Stomach smooth muscle (tissue), 2 donors: ENCODE results near the gene DPM2.

Experiments used
- H3K27ac ChIP-seq: one replicate; pipeline ENCODE4 v1.7.0; 2013; ENCODE audit warnings: mild to moderate bottlenecking, low read length, inconsistent platforms
- H3K27me3 ChIP-seq, 2 donors: one replicate each; pipeline ENCODE4 v1.7.0; 2013; ENCODE audit warnings: low read length in 2 of 2; ENCODE audit not compliant: insufficient read depth in 2 of 2, control insufficient read depth in 1 of 2
- H3K36me3 ChIP-seq, 2 donors: one replicate each; pipeline ENCODE4 v1.7.0; 2013; ENCODE audit warnings: low read length in 2 of 2; ENCODE audit not compliant: control insufficient read depth in 2 of 2, insufficient read depth in 2 of 2
- H3K4me1 ChIP-seq: one replicate; pipeline ENCODE4 v1.7.0; 2013; ENCODE audit warnings: low read length; ENCODE audit not compliant: control insufficient read depth, insufficient read depth
- H3K4me3 ChIP-seq, 2 donors: one replicate each; pipeline ENCODE4 v1.7.0; 2013; ENCODE audit warnings: low read length in 2 of 2
- H3K9ac ChIP-seq, 2 donors: one replicate each; pipeline ENCODE4 v1.7.0; 2013; ENCODE audit warnings: low read length in 2 of 2, mild to moderate bottlenecking in 1 of 2
- H3K9me3 ChIP-seq, 2 donors: one replicate each; pipeline ENCODE4 v1.7.0; 2013; ENCODE audit warnings: low read length in 2 of 2; ENCODE audit not compliant: control insufficient read depth in 2 of 2
- donor health status: healthy.
- donor health status: Pancreatic carcinoma.

Gene DPM2

DNA sequence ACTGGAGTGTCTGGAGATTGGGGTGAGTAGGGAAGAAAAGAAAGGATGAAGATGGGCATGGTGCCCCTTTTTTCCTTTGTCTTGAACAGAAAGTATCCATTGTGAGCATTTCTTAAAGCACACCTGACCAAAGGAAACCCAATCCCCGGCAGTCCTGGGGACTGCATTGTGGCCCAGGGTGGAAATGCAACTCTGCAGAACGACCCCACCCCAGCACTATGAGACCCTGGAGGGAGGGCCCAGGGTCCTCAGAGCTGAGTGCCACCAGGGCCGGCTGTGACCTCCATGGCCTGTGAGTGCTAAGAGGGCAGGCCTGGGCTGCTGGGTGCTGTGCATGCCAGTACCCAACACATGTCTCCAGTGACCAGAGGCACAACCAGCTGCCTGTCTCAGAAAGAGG is 24.6 kb upstream of the DPM2 start:
- no peak overlapping the region for H3K4me3 ChIP-seq
- peak overlapping the region in 1 of 2 donors; percentile 71 for H3K9ac ChIP-seq
- no peaks in the 10 kb centered on the region for H3K36me3 ChIP-seq
- H3K9me3 ChIP-seq = no peaks in the 10 kb centered on the region
- peak overlapping the region; percentile 96 for H3K27ac ChIP-seq
- no peaks in the 10 kb centered on the region for H3K27me3 ChIP-seq
- H3K4me1 ChIP-seq = peaks cover 70% of the 10 kb centered on the region

DNA sequence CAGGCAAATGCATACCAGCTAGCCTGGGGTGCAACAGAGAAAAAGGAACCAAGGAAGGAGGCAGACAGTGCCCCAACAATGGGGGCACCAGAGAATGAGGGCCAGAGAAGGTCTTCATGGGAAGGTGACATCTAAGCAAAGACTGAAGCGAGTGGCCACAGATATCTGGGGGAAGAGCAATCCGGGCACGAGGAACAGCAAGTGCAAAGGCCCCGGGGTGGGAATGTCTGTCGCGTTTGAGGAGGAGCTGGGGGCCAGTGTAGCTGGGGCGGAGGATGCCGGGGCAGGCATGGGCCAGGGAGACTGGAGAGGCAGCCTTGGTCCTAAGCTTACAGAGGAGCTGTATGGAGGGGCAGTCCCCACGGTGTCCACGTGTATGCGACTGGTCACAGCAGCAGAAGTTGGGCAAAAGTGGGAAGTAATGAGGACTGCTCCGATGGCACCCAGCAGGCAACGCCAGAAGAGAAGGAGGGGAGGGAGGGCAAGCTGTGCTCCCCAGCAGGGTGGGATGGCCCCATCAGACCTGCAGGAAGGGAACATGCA is 24.0 kb upstream of the DPM2 start:
- Histone ChIP-seq H3K27me3 (no peaks in the 10 kb centered on the region), H3K9me3 (no peaks in the 10 kb centered on the region), H3K9ac (no peak overlapping the region), H3K4me1 (peaks cover 64% of the 10 kb centered on the region), H3K36me3 (no peaks in the 10 kb centered on the region), H3K4me3 (no peak overlapping the region), H3K27ac (peak overlapping the region; percentile 6)

DNA sequence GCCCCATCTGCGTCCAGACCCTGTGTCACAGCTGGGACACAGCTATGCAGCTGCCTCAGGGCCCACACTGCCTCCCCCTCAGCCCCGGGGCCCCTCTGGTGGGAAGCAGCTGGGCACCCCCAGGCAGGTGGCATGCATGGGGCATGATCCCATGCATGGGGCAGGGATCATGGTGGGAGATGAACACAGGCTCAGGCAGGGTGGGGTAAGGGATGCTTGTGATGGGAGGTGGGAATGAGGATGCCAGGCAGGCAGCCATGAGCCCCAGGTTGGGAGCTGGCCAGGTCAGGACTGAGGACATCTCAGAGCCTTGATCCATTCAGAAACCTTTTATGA is 23.5 kb upstream of the DPM2 start:
- peak overlapping the region; percentile 58 for H3K27ac ChIP-seq
- H3K9me3 ChIP-seq = no peaks in the 10 kb centered on the region
- no peaks in the 10 kb centered on the region for H3K36me3 ChIP-seq
- H3K9ac ChIP-seq = no peak overlapping the region
- no peak overlapping the region for H3K4me3 ChIP-seq
- peaks cover 58% of the 10 kb centered on the region for H3K4me1 ChIP-seq
- H3K27me3 ChIP-seq = no peaks in the 10 kb centered on the region

DNA sequence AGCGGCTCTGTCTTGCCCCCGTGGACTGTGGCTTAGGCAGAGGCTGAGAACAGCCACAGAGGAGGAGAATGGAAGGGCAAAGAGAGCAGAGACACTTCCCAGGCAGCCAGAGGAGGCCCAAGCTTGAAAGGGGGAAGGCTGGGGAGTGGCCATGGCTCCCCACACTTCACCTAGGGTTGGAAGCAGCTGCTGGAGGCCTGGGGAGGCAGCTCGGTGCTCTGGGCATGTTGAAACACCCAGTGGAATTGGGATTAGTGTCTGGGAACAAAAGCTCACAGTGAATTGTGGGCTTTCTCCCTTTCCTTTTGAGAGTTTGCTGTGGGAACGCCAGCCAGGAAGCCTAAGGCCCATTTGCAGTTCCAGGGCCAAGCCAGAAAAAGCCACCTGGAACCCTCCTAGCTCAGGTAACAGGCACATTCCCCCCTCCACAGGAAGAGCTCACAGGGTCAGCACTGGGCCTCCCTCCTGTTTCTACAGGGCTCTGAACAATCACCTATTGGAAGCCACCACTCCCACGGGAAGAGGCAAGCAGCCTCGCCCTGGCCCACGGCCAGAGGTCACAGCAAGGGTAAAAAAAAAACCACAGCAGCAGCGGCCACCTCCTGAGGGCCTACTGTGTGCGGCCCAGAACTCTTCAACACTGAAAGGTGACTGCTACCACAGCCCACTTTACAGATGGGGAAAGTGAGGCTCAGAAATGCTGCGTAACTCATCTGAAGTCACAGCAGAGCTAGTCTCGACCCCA is 22.9 kb upstream of the DPM2 start:
- H3K4me1 ChIP-seq = peaks cover 56% of the 10 kb centered on the region
- H3K27ac ChIP-seq = peak overlapping the region; percentile 58
- H3K4me3 ChIP-seq = no peak overlapping the region
- no peaks in the 10 kb centered on the region for H3K9me3 ChIP-seq
- no peaks in the 10 kb centered on the region for H3K36me3 ChIP-seq
- H3K9ac ChIP-seq = peak overlapping the region; percentile 46 to 47
- H3K27me3 ChIP-seq = no peaks in the 10 kb centered on the region

DNA sequence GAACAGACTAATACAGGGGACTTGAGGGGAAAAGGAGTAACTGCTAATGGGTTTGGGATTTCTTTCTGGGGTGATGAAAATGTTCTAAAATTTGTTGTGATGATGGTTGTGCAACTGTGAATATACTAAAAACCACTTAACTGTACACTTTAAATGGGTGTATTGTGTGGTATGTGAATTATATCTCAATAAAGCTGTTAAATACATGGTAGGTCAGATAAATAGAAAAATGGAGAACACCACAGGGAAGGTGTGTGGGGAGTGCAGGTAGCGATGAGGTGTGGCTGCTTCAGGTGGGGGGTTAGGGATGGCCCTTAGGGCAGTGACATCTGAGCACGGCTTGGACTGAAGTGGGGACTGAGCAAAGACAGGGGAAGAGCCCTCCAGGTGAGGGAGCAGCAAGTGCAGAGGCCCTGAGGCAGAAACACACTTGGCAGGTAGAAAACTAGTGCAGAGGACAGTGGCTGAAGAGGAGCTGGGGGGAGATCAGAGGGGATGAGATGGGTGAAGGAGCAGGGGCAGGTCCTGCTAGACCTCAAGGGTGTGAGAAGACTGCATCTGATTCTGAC is 22.3 kb upstream of the DPM2 start:
- H3K4me3 ChIP-seq = no peak overlapping the region
- H3K36me3 ChIP-seq = no peaks in the 10 kb centered on the region
- H3K9me3 ChIP-seq = no peaks in the 10 kb centered on the region
- H3K27ac ChIP-seq = no peak overlapping the region
- H3K27me3 ChIP-seq = no peaks in the 10 kb centered on the region
- peak overlapping the region; percentile 46 to 47 for H3K9ac ChIP-seq
- peaks cover 57% of the 10 kb centered on the region for H3K4me1 ChIP-seq

DNA sequence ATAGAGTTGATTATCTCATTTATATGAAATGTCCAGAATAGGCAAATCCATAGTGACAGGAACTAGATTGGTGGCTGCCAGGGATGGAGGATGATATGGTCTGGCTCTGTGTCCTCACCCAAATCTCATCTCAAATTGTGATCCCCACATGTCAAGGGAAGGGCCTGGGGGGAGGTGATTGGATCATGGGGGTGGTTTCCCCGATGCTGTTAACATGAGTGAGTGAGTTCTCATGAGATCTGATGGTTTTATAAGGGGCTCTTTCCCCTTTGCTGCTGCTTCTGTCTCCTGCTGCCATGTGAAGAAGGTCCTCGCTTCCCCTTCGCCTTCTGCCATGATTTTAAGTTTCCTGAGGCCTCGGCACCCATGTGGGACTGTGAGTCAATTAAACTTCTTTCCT is 21.7 kb upstream of the DPM2 start:
- H3K9ac ChIP-seq = no peak overlapping the region
- H3K27ac ChIP-seq = no peak overlapping the region
- no peaks in the 10 kb centered on the region for H3K27me3 ChIP-seq
- peaks cover 59% of the 10 kb centered on the region for H3K4me1 ChIP-seq
- H3K9me3 ChIP-seq = no peaks in the 10 kb centered on the region
- H3K36me3 ChIP-seq = no peaks in the 10 kb centered on the region
- no peak overlapping the region for H3K4me3 ChIP-seq

DNA sequence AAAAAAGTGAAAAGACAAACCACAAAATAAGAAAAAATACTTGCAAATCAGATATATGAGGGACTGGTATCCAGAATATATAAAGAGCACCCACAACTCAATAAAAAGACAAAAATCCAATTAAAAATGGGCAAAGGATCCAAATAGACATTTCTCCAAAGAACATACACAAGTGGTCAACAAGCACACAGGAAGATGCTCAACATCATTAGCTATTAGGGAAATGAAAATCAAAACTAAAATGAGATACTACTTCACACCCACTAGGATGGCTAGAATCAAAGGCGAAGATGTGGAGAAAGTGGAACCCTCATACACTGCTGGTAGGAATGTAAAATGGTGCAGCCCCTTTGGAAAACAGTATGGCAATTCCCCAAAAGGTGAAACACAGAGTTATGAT is 21.1 kb upstream of the DPM2 start:
- H3K4me1 ChIP-seq = peaks cover 57% of the 10 kb centered on the region
- H3K27me3 ChIP-seq = no peaks in the 10 kb centered on the region
- no peak overlapping the region for H3K9ac ChIP-seq
- no peak overlapping the region for H3K4me3 ChIP-seq
- no peaks in the 10 kb centered on the region for H3K9me3 ChIP-seq
- no peak overlapping the region for H3K27ac ChIP-seq
- no peaks in the 10 kb centered on the region for H3K36me3 ChIP-seq

DNA sequence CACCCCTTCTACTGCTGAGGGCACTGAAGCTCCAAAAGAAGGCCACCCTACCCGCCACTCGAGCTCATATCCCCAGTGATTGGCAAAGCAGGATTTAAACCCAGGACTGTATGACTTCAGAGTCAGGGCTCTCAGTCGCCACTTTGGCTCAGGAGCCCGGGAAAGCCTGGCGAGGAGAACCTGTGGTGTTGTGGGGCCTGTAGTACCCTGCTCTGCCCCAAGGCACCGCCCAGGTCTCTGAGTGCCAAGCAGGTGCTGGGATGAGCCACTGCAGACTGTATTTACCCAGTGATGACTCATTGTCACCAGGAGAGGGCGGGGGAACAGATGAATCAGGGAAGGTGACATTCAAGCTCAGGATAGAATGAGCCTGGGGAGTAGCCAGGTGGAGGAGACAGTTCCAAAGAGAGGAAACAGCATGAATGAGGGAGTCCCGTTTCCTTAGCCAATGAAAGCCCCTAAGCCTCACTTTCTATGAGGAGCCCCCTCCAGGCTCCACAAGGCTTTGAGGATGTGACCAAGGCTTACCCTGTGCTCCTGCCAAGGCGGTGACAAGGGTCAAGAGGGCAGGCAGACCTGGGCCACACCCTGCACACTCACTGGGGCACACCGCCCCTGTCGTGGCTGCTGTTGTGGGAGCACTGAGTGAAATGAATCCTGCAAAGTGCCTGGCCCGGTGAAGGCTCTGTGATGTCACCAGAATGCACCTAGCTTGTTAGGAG is 17.8 kb upstream of the DPM2 start:
- H3K4me1 ChIP-seq = peaks cover 37% of the 10 kb centered on the region
- H3K9ac ChIP-seq = peak overlapping the region; percentile 22 to 42
- H3K9me3 ChIP-seq = no peaks in the 10 kb centered on the region
- no peaks in the 10 kb centered on the region for H3K27me3 ChIP-seq
- no peak overlapping the region for H3K27ac ChIP-seq
- peak overlapping the region in 1 of 2 donors; percentile 15 for H3K4me3 ChIP-seq
- no peaks in the 10 kb centered on the region for H3K36me3 ChIP-seq

DNA sequence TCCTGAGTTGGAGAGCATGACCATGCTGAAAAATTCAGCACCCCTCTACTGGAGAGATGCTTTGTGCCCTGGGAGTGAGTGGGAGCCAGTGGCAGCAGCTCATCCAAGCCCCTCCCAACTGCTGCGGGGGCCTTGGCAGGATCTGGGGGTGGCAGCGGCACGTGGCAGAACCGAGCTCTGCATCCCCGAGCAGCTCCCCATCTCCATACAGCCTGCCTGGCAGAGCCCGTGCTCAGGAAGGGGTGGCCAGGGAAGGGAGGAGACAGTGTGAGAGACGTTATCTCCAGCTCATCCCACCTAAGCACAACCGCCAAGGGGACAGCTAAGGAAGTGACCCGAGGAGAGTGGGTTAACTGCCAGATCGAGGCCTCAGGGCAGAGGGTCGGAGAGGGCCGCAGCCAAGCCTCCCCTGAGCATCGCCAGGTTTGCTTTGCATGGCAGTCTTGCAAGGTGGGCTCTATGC is 17.2 kb upstream of the DPM2 start:
- peak overlapping the region in 1 of 2 donors; percentile 15 for H3K4me3 ChIP-seq
- H3K9me3 ChIP-seq = no peaks in the 10 kb centered on the region
- H3K27me3 ChIP-seq = no peaks in the 10 kb centered on the region
- H3K27ac ChIP-seq = no peak overlapping the region
- peaks cover 0 to 2% of the 10 kb centered on the region in 2 donors for H3K36me3 ChIP-seq
- H3K9ac ChIP-seq = peak overlapping the region in 1 of 2 donors; percentile 42
- peaks cover 33% of the 10 kb centered on the region for H3K4me1 ChIP-seq

DNA sequence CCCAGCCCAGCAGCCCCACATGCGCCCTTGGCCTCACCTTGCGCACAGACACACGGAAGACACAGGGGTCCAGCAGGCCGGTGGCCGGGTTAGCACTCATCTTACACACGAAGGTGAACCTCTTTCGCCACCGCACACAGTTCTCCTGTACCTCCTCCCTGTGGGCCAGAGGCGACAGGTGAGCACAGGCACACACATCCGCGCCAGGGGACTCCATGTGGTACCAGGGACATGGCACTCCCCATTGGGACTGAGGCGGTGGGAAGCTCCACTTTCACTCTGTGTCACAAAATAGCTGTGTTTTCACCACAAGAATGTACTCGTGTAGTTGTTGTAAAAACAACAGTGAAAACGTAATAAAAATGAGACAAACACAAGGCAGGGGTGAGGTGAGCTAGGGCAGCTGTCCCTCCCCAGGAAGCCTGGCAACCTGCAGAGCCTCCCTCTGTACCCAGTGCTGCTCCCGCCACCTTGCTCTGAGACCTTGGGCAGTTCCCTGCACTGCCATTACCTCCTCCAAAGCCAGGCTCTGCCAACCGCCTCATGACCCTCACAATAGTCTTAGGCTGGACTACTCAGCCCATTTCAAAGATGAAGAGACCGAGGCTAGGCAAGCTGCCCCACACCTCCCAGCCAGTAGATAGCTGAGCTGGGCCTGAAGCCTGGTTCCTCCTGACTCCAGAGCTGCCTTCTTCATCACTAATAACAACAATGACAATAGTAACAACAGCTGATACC is 16.3 kb upstream of the DPM2 start:
- no peak overlapping the region for H3K4me3 ChIP-seq
- no peak overlapping the region for H3K9ac ChIP-seq
- no peak overlapping the region for H3K27ac ChIP-seq
- peaks cover 36% of the 10 kb centered on the region for H3K4me1 ChIP-seq
- H3K9me3 ChIP-seq = no peaks in the 10 kb centered on the region
- H3K36me3 ChIP-seq = peaks cover 0 to 2% of the 10 kb centered on the region in 2 donors
- H3K27me3 ChIP-seq = no peaks in the 10 kb centered on the region
